HG02588 (cell line): ENCODE results near the gene RNU6-7.

Source experiments
- ATAC-seq: cut with Tn5 transposase; IDR thresholded peaks from one replicate; pipeline ENCODE4 v1.9.1; 2021; ENCODE audit warnings: mild to moderate bottlenecking, moderate library complexity; ENCODE audit not compliant: unreplicated experiment

Gene RNU6-7

GRCh38 chr14:32203928-32204357 is 2.1 kb downstream of the RNU6-7 start:
- no peak for ATAC-seq

- ATAC-seq, result no peak
Observed at GRCh38 chr14:32205554-32205953, 3.7 kb downstream of the RNU6-7 start.

DNA sequence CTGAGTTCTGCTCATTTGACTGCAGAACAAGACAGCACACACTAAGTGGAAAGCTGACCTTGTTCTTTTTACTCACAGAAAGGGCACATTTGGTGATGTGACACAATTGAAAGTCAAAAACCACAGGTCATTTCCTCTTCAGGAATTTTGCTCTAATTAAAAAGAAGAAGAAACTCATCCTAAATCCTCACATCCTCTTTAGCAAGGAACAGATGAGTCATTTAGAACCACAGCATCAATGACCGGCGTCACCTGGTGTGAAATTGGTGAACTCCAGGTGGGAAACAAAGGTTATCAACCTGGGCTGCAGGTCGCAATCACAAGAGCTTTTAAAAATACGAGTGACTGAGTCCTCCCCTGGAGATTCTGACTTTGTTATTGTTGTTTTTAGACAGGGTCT is 4.1 kb downstream of the RNU6-7 start:
- ATAC-seq, result no peak

DNA sequence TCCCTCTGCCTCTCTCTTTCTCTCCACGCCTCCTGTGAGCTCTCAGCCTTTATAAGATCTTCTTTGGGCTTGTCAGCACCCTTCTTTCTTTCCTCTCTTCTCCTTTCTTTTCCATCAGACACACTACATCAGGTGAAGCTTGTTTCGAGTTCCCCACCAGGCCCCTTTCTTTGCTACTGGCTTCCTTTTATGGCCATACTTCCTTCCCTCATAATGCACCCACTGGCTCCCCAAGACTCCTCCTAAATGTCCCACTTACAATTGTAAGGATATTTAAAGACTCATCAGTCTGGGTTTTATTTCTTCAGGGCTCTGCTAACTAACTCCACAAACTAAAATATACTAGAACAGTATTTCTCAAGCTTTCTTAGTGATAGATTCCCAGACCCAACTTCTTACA is 4.7 kb downstream of the RNU6-7 start:
- no peak for ATAC-seq

- ATAC-seq, result no peak
Observed at GRCh38 chr14:32208490-32208889, 6.6 kb downstream of the RNU6-7 start.

DNA sequence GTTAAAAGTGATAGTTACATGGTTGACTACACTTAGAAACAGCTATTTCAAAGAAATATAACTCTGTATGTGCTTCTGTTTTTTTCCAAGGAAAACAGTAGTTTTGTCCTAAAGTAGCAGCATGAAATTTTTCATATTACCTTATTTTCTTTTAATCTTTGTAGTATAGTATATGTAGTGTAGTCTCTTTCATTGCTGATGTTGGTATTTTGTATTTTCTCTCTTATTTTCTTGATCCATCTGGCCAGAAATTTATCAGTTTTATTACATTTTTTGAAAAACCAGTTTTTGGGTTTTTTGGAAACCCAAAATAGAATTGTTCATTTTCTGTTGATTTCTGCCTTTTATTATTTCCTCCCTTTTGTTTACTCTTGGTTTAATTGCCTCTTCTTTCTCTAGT is 7.6 kb downstream of the RNU6-7 start:
- no peak for ATAC-seq

- no peak for ATAC-seq
Observed at GRCh38 chr14:32211068-32211404, 9.2 kb downstream of the RNU6-7 start.

- no peak for ATAC-seq
Observed at GRCh38 chr14:32212833-32213232, 11.0 kb downstream of the RNU6-7 start.

GRCh38 chr14:32217301-32217700 is 15.5 kb downstream of the RNU6-7 start:
- ATAC-seq, result no peak

GRCh38 chr14:32224737-32225377 is 23.0 kb downstream of the RNU6-7 start:
- no peak for ATAC-seq

- ATAC-seq, result no peak
Observed at GRCh38 chr14:32225378-32225920, 23.6 kb downstream of the RNU6-7 start.

DNA sequence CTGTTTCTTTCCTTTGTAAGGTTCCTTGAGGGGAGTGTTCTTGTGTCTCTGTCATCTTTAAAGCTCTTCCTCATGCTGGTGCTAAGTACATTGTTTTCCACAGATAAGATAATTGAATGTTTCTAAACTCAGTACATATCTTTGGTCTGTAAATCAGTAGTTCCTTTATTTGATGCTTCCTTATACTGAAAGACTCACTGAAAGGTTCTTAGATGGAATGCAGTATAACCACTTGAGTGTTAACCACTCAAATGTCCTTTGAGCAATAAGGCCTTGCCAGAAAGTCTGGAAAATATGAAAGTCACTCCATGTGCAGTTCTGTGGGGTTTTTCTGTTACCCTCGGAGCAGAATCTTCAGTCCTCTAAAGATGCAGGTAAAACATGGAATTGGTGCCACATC is 24.2 kb downstream of the RNU6-7 start:
- ATAC-seq, result no peak

- no peak for ATAC-seq
Observed at GRCh38 chr14:32230181-32230580, 28.3 kb downstream of the RNU6-7 start.

DNA sequence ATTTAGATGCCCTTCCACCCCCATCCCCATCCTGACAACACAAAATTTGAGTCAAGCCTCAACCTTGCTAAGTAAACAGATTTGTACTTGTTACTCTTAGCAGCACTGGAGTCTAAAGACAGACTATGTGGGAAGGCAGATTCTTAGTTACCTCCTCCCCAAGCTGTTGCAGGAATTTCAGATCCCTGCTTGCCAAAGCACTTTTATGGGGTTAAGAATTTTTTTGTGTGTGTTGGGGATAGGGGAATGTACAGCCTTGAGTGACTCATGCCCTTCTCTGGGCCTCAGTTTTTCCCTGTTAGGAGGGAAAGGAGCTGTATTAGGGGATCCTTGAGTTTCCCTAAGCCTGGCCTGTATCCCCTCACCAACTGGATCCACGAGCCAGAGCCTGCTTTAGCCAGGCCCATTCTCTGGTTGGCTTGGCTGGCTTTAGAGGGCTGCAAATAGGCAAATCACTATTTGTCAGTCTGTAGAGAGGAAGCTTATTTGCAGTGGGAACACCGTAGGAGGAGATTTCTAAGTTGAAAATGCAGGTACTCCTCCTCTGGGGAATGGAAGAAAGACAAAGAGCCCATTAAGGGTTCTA is 28.9 kb downstream of the RNU6-7 start:
- no peak for ATAC-seq

- ATAC-seq, result no peak
Observed at GRCh38 chr14:32232481-32232880, 30.6 kb downstream of the RNU6-7 start.

DNA sequence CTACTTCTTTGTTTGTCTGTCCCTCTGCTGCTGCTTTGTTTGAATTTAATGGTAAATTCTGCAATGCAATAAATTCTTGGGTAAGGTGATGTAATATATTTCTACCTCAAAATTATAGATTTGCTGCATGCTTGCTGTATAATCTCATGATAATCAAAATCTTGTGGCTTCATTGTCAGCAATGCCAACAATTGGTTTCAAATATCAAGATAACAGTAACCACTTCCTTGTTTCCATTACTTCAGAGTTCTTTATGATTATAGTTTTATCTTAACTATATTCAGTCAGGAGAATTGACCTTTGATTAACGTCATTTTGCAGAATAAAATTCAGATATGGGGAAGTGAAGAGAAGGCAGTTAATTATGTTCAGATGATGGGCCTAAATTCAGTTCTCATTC is 31.4 kb downstream of the RNU6-7 start:
- no peak for ATAC-seq

- ATAC-seq, result no peak
Observed at GRCh38 chr14:32244404-32244803, 42.6 kb downstream of the RNU6-7 start.

GRCh38 chr14:32246751-32247150 is 44.9 kb downstream of the RNU6-7 start:
- no peak for ATAC-seq

- no peak for ATAC-seq
Observed at GRCh38 chr14:32249371-32249770, 47.5 kb downstream of the RNU6-7 start.

- ATAC-seq, result no peak
Observed at GRCh38 chr14:32249780-32250179, 47.9 kb downstream of the RNU6-7 start.

DNA sequence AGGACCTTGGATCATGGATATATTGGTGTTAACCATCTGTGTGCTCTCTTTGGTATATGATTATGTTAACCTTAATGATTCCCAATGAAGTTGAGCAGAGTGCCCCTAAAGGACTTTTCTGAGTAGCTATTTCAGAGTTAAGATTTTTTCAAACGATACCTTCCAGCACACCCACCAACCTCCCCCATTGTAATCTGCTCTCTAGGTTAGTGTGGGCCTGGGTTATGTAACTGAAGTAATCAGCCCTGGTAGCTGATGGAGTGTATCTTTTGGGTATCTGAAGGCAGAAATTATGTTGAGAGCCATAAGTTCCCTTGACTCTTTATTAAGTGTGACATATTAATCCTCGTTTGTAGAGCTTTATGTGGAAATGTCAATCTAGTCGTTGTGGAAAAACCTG is 48.8 kb downstream of the RNU6-7 start:
- no peak for ATAC-seq

DNA sequence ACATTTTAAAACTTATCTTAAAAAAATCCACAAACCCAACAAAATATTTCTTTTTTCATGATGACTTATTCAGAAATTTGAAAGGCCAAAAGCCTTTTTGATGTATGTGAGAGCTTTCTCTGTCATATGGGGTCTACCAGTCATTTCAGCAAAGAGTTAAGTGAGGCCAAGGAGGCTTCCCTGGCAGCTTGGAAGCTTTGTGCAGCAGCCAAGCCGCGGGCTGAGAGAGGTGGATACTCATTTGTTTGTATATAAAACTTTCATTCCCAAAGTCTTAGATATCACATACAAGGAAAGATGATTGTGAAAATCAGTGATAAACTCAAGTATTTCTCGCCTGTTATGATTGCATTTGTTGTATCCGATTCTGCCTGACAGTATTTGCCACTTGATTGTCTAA is 49.7 kb downstream of the RNU6-7 start:
- ATAC-seq, result no peak
